ENCODE results near the gene SERPINH1. TPM values are rescaled to one million over a fixed set of nuclear protein-coding genes. Genes with fewer than 3 reads are reported as not detected.

SERPINH1 gene
- total RNA-seq, 1 experiment from 2014 or later: 638 TPM

DNA sequence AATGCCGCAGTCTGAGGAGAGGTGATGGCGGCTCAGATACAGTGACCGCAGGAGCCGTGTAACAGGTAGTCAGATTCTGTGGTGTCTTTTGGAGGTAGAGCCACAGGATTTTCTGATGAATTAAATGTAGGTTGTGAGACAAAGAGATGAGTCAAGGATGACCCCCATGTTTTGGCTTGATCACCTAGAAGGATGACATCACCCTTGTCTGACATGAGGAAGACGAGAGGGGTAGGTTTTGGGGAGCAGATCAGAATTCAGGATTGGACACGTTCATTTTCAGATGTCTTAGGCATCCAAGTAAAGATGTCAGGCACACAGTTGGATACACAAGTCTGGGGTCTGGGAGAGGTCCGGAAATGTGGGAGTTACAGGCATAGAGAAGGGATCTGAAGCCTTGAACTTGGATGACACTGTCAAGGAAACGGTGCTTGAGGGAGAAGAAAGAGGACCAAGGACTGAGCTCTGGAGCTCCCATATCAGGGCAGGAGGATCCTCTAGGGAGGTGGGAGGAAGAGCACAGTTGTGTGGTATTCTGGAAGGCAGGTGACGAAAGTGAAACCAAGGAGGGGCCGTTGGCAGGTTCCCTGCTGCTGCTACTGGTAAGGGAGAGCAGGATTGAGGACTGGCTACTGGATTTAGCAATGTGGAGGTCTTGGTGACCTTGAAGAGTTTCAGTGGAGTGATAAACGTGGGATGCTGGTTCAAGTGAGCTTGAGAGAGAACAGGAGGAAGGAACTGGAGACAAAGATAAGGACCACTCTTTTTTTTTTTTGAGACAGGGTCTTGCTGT lies 23.7 kb upstream of the SERPINH1 start:
- H3K4me3 ChIP-seq (ENCODE audit: insufficient read depth, low read depth, low read length): no peak overlapping the region
- 0 out of 2 replicates have a peak, but pooled peaks cover 1% of the 10 kb centered on the region for H3K27me3 ChIP-seq (ENCODE audit: control insufficient read depth, insufficient read depth, low read length)
- no peak for DNase-seq
- H3K36me3 ChIP-seq (replicated peaks; ENCODE audit: control insufficient read depth, insufficient read depth, low read length): no peaks in the 10 kb centered on the region

DNA sequence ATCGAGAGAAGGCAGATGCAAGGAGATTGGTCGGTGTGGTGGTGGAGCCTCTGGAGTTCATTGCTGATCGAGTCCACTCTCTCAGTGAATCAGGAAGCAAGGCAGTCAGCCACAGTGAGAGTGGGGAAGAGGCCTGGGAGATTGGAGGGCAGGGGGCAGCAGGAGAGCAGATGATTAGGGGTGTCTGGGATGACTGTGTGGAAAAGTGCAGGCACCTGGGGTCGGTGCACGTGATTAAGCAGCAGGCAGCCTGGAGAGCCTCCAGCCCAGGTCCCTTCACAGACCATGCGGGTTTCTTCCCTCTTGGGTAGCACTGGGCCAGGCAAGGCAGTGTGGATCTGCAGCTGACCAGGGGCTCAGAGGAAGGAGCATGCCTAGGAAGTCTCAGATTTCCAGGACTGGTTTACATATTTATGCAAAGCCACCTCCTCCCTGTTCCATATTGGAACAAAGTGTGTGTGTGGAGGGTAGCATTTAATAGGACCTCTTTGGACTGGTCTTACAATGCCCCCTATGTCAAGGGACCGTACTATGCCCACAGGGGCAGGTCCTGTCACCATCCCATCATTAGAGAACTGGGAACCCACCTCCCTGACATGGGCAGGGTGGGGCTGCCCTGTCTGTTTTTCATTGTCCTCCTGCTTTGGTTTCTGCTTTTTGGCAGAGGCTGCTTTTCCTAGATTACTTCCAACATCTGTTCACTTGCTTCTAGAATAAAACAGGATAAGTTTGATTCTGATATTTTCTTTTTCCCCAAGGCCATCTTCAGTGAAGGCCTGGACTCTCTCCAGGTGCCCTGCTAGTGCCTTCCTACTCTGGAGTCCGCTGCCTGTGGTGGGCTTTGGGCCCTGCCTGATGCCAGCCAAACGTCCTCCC lies 22.4 kb upstream of the SERPINH1 start:
- H3K4me3 ChIP-seq (ENCODE audit: insufficient read depth, low read depth, low read length): no peak overlapping the region
- DNase-seq: no peak
- 0 out of 2 replicates have a peak, but pooled peaks cover 1% of the 10 kb centered on the region for H3K27me3 ChIP-seq (ENCODE audit: control insufficient read depth, insufficient read depth, low read length)
- H3K36me3 ChIP-seq (replicated peaks; ENCODE audit: control insufficient read depth, insufficient read depth, low read length): no peaks in the 10 kb centered on the region

DNA sequence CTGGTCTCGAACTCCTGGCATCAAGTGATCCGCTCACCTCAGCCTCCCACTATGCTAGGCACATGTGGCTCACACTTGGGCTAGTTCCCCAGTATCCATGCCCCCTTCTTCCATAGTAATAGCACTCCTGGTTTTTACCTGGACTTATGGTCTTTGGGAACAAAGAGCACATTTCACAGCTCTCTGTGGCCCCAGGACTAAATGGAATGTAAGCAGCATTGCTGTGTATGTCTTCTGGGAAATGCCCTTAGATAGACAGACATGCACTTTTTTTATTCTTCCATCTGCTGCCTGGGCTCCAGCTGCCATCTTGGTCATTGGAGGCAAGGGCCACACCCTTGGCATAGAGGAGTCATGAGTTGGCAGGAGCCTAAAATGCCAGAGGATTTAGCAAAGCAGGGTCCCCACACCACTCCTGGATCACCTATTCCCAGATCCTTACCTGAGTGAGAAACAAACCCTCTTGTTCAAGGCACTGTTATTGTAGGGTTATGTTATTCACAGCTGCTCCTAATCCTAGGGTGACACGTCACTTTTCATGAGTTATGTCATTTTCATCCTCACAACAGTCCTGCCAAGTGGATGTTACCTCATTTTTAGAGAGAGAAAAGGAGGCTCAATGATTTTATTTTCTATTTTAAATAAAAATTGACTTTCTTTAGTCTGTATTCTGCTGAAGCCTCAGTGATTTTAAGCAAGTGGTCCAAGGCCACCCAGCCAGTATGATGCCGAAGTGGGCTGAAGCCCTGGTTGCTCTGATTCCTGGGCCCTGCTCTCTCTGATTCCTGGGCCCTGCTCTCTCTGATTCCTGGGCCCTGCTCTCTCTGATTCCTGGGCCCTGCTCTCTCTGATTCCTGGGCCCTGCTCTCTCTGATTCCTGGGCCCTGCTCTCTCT lies 20.6 kb upstream of the SERPINH1 start:
- no peak for DNase-seq
- 0 out of 2 replicates have a peak, but pooled peaks cover 1% of the 10 kb centered on the region for H3K27me3 ChIP-seq (ENCODE audit: control insufficient read depth, insufficient read depth, low read length)
- H3K4me3 ChIP-seq (ENCODE audit: insufficient read depth, low read depth, low read length): no peak overlapping the region
- H3K36me3 ChIP-seq (replicated peaks; ENCODE audit: control insufficient read depth, insufficient read depth, low read length): no peaks in the 10 kb centered on the region

DNA sequence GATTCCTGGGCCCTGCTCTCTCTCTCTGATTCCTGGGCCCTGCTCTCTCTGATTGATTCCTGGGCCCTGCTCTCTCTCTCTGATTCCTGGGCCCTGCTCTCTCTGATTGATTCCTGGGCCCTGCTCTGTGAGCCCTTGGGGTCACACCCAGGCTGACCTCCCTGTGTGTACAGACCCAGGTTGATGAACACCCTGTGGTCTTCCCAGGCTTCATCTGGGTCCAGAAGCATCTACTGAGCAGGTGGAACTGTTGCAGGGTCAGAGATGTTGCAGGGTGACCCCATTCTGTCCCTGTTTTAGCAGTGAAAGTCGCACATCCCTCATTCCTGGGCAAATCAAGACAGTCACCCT lies 20.0 kb upstream of the SERPINH1 start:
- no peak for DNase-seq
- H3K36me3 ChIP-seq (replicated peaks; ENCODE audit: control insufficient read depth, insufficient read depth, low read length): no peaks in the 10 kb centered on the region

DNA sequence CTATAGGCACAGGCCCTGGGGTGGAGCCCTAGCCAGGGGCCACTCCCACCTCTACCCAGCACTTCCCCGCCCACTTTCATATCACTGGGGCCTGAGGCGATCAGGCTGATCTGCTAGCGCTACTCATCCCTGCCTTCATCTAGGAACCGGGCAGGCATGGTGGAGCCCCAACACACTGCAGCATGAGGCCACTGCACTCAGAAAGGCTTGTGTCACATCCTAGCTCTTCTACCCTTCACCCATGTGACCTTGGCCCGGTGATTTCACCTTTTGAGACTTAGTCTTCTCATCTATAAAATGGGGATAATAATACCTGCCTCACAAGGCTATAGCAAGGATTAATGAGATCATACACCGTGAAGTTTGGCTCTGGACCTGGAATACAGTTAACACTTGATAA lies 18.2 kb upstream of the SERPINH1 start:
- H3K36me3 ChIP-seq (replicated peaks; ENCODE audit: control insufficient read depth, insufficient read depth, low read length): no peaks in the 10 kb centered on the region
- no peaks in the 10 kb centered on the region for H3K27me3 ChIP-seq (ENCODE audit: control insufficient read depth, insufficient read depth, low read length)
- DNase-seq: peak; percentile 64
- no peak overlapping the region for H3K4me3 ChIP-seq (ENCODE audit: insufficient read depth, low read depth, low read length)

More for the DNA sequence above, 20.0 kb upstream of the SERPINH1 start:
- H3K27me3 ChIP-seq (ENCODE audit: control insufficient read depth, insufficient read depth, low read length): 0 out of 2 replicates have a peak, but pooled peaks cover 1% of the 10 kb centered on the region
- H3K4me3 ChIP-seq (ENCODE audit: insufficient read depth, low read depth, low read length): no peak overlapping the region

DNA sequence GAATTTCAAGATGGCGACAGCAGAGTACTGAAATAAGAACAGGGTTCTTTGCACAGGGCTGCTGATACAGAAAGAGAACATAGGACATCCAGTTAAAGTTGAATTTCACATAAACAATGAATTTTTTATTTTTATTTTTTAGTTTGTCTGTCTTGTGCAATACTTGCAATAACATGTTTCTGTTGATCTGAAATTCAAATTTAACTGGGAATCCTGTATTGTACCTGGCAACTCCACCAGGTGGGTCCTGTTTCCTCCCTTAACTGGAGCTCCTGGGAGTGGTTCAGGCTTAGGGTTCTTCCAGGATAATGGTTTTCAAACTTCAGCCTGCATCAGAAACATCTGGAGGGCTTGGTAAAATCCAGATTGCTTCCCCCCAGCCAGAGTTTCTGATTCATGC lies 14.9 kb upstream of the SERPINH1 start:
- DNase-seq: no peak
- H3K27me3 ChIP-seq (ENCODE audit: control insufficient read depth, insufficient read depth, low read length): no peaks in the 10 kb centered on the region
- no peaks in the 10 kb centered on the region for H3K36me3 ChIP-seq (replicated peaks; ENCODE audit: control insufficient read depth, insufficient read depth, low read length)
- no peak overlapping the region for H3K4me3 ChIP-seq (ENCODE audit: insufficient read depth, low read depth, low read length)

DNA sequence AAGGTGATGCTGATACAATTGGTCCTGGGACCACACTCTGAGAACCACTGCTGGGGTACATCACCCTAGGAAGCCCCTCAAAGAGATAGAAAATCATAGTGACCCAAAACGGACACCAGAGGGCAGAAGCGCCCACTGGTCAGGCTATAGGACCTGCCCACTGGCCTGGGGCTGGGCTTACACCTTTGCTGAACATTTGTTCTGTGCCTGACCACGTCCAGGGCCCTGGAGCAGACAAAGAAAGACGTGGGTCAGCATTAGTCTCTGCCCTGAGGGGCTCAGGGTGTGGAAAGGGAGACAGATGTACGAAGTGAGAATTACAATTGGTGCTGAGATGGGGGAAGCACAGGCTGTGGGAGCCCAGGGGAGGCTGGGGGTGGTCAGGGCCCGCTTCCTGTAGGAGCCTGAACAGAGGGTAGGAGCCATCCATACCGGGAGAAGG lies 14.4 kb upstream of the SERPINH1 start:
- H3K36me3 ChIP-seq (replicated peaks; ENCODE audit: control insufficient read depth, insufficient read depth, low read length): no peaks in the 10 kb centered on the region
- H3K27me3 ChIP-seq (ENCODE audit: control insufficient read depth, insufficient read depth, low read length): no peaks in the 10 kb centered on the region
- H3K4me3 ChIP-seq (ENCODE audit: insufficient read depth, low read depth, low read length): no peak overlapping the region
- peak; percentile 94 for DNase-seq

DNA sequence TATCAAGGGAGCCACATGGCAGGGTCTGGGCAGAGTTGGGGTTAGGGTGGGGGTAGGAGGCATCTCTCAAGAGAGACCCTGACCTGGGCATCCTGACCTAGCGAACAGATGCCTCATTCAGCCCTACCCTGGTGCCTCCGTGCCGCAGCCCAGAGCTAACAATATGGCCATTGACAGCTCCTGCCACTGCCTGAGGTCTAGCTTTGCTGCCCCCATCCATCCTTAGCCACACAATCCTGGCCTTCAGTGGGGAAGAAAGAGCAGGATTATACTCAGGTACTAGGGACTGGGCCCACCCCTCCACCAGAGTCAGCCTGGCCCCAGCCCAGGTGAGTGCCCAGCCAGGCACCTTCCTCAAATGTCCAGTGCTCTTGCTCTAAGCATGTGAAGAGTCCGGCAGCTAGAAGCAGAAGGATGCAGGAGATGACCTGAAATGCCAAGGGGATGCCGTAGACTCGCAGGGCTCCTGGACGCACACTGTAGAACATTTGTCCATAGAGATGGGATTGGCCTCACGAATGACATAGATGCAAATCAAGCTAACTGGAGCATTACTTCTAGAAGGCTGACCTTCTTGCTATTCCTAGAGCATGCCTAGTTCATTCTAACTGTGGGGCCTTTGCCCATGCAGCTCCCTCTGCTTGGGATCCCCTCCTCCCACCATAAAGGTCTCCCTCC lies 13.3 kb upstream of the SERPINH1 start:
- H3K27me3 ChIP-seq (ENCODE audit: control insufficient read depth, insufficient read depth, low read length): no peaks in the 10 kb centered on the region
- DNase-seq: no peak
- no peaks in the 10 kb centered on the region for H3K36me3 ChIP-seq (replicated peaks; ENCODE audit: control insufficient read depth, insufficient read depth, low read length)
- no peak overlapping the region for H3K4me3 ChIP-seq (ENCODE audit: insufficient read depth, low read depth, low read length)

DNA sequence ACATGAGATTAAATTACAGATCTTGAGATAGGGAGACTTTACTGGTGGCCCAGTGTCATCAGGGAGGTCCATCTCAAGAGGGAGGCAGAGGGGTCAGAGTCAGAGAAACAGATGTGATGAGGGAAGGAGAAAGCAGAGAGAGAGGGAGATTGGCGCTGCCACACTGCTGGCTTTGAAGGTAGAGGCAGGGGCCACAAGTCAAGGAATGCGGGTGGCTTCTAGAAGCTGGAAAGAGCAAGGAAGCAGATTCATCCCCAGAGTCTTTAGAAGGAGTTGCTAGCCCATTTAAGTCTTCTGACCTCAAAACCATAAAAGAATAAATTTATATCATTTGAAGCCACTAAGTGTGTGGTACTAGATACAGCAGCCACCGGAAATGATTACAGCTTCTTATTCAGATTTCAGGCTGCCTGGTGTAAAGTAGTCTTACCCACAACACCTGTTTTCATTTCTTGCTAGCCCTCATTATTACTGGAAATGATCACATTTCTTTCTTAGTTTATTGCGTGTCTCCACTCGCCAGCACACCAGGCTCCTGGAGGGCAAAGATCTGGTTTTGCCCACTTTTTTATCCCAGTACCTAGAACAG lies 12.6 kb upstream of the SERPINH1 start:
- no peak for DNase-seq
- no peaks in the 10 kb centered on the region for H3K27me3 ChIP-seq (ENCODE audit: control insufficient read depth, insufficient read depth, low read length)
- no peak overlapping the region for H3K4me3 ChIP-seq (ENCODE audit: insufficient read depth, low read depth, low read length)
- H3K36me3 ChIP-seq (replicated peaks; ENCODE audit: control insufficient read depth, insufficient read depth, low read length): no peaks in the 10 kb centered on the region

DNA sequence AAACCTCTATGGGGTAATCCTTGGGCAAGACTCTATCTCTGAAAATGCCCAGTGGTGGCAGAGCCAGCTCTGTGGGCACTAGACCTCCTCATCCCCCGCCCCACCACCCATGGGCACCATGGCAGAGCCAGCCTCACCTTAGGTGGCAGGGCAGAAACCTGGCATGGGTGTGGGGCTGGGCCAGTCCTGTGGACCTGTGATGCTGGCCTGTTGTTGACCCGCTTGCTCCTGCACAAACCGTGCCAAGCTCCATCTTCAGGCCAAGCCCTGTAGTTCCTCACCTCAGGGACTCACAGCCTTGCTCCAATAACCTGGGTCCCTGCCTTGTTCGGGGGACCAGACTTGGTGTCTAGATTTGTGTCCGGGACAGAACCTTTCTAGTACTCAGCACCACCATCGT lies 8.9 kb upstream of the SERPINH1 start:
- H3K27me3 ChIP-seq (ENCODE audit: control insufficient read depth, insufficient read depth, low read length): no peaks in the 10 kb centered on the region
- no peaks in the 10 kb centered on the region for H3K36me3 ChIP-seq (replicated peaks; ENCODE audit: control insufficient read depth, insufficient read depth, low read length)
- no peak overlapping the region for H3K4me3 ChIP-seq (ENCODE audit: insufficient read depth, low read depth, low read length)
- DNase-seq: no peak

DNA sequence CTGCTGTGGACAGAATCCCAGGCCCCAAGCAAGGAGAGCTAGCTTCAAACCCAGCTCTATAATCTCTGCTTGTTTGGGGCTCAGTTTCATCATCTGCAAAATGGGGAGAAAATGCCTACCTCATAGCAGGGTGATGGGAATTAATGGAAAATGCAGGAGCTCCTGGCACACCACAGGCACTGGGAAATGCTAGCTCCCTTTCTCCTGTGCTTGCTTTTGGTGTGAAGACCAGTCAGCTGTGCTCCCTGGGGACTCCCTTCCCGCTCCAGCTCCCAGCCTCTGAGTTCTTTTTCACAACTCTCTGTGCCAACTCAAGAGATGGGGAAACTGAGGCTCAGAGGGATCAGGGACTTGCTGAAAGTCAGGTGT lies 8.2 kb upstream of the SERPINH1 start:
- H3K27me3 ChIP-seq (ENCODE audit: control insufficient read depth, insufficient read depth, low read length): no peaks in the 10 kb centered on the region
- no peak for DNase-seq
- no peaks in the 10 kb centered on the region for H3K36me3 ChIP-seq (replicated peaks; ENCODE audit: control insufficient read depth, insufficient read depth, low read length)
- H3K4me3 ChIP-seq (ENCODE audit: insufficient read depth, low read depth, low read length): no peak overlapping the region

DNA sequence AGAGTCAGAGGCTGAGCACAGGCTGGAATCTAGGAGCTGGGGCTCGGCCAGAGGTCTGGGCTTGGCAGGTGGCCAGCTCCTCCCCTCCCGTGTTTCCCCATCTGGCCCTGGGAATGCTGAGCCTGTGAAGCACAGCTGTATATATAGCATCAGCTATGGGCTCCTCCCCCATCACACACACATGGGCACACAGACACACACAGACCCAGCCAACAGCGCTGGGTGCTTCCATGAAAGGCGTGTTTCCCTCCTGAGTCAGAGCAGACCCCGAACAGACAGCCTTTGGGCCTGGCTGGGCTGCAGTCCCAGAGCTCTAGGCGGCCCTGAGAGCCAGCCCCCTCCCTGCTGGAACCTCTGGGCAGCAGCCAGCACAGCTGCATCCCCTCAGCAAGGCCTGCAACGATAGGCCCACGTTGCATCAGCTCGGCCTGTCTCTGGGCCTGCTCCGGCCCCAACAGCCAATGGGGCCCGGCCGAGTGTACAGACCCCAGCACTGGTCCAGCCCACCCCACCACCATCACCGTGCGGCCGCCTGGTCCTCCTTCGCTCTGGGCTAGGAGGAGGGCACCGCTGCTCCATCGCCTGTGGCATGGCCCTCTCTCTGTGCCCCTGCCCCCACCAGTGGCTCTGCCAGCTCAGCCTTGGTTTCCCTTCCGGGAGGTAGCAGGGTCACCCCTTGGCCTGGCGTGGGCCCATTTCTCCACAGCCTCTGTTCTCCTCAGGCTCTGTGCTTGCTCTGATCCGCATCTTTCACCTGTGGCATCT lies 7.6 kb upstream of the SERPINH1 start:
- no peaks in the 10 kb centered on the region for H3K27me3 ChIP-seq (ENCODE audit: control insufficient read depth, insufficient read depth, low read length)
- DNase-seq: peak; percentile 96
- no peaks in the 10 kb centered on the region for H3K36me3 ChIP-seq (replicated peaks; ENCODE audit: control insufficient read depth, insufficient read depth, low read length)
- H3K4me3 ChIP-seq (ENCODE audit: insufficient read depth, low read depth, low read length): no peak overlapping the region
